HG02678 (cell line): ENCODE results near the gene POU2AF1.

ENCODE experiments used
- ATAC-seq: cut with Tn5 transposase; IDR thresholded peaks from one replicate; pipeline ENCODE4 v1.9.1; 2021; ENCODE audit warnings: mild to moderate bottlenecking, moderate library complexity; ENCODE audit not compliant: unreplicated experiment

POU2AF1 gene

GRCh38 chr11:111387363-111387762 lies 8.3 kb upstream of the POU2AF1 start:
- no peak for ATAC-seq

GRCh38 chr11:111386611-111387150 lies 7.6 kb upstream of the POU2AF1 start:
- no peak for ATAC-seq

GRCh38 chr11:111384494-111384893 lies 5.4 kb upstream of the POU2AF1 start:
- no peak for ATAC-seq

- no peak for ATAC-seq
Observed at GRCh38 chr11:111382451-111382850, 3.4 kb upstream of the POU2AF1 start.

- peak; percentile 43 for ATAC-seq
Observed at GRCh38 chr11:111379602-111380136, 594 bp upstream of the POU2AF1 start.

GRCh38 chr11:111378185-111378860 lies 752 bp downstream of the POU2AF1 start:
- ATAC-seq: peak; percentile 2

GRCh38 chr11:111376181-111376871 lies 2.7 kb downstream of the POU2AF1 start:
- no peak for ATAC-seq

GRCh38 chr11:111373590-111373989 lies 5.5 kb downstream of the POU2AF1 start:
- ATAC-seq: no peak

GRCh38 chr11:111372538-111372937 lies 6.5 kb downstream of the POU2AF1 start:
- no peak for ATAC-seq

- ATAC-seq: peak; percentile 38
Observed at GRCh38 chr11:111370902-111371578, 8.0 kb downstream of the POU2AF1 start.

GRCh38 chr11:111370270-111370901 lies 8.7 kb downstream of the POU2AF1 start:
- no peak for ATAC-seq

- no peak for ATAC-seq
Observed at GRCh38 chr11:111368285-111368560, 10.9 kb downstream of the POU2AF1 start.

GRCh38 chr11:111367411-111368284 lies 11.4 kb downstream of the POU2AF1 start:
- peak; percentile 52 for ATAC-seq

GRCh38 chr11:111366560-111367410 lies 12.3 kb downstream of the POU2AF1 start:
- ATAC-seq: no peak

- no peak for ATAC-seq
Observed at GRCh38 chr11:111365722-111366559, 13.1 kb downstream of the POU2AF1 start.

GRCh38 chr11:111364503-111364902 lies 14.6 kb downstream of the POU2AF1 start:
- no peak for ATAC-seq

GRCh38 chr11:111363985-111364384 lies 15.1 kb downstream of the POU2AF1 start:
- ATAC-seq: peak; percentile 32

GRCh38 chr11:111362887-111363411 lies 16.1 kb downstream of the POU2AF1 start:
- no peak for ATAC-seq
